Measurements from ENCODE around the gene TTC28. TPM values are rescaled to one million over a fixed set of nuclear protein-coding genes. Genes with fewer than 3 reads are reported as not detected.
"Not testable (repeated sequence)": the region's sequence is repeated elsewhere in the genome, so short reads cannot be mapped to it uniquely, and the experiment has no call there.

TTC28 gene
- polyA plus RNA-seq, 3 donors from 2014 or later = 0.03 to 0.65 TPM; not detected in 1

GRCh38 chr22:28237112-28237511 lies 442.5 kb downstream of the TTC28 start:
- no peaks in the 10 kb centered on the region for H3K36me3 Mint-ChIP-seq
- no peak overlapping the region for H3K4me3 Mint-ChIP-seq
- H3K27ac Mint-ChIP-seq = no peak overlapping the region
- no peak for DNase-seq
- no peaks in the 10 kb centered on the region for H3K4me1 Mint-ChIP-seq
- peaks cover 0 to 9% (median 6%) of the 10 kb centered on the region in 3 donors for H3K27me3 Mint-ChIP-seq (ENCODE audit: low read depth in 3 of 3)
- H3K9me3 Mint-ChIP-seq = no peaks in the 10 kb centered on the region

DNA sequence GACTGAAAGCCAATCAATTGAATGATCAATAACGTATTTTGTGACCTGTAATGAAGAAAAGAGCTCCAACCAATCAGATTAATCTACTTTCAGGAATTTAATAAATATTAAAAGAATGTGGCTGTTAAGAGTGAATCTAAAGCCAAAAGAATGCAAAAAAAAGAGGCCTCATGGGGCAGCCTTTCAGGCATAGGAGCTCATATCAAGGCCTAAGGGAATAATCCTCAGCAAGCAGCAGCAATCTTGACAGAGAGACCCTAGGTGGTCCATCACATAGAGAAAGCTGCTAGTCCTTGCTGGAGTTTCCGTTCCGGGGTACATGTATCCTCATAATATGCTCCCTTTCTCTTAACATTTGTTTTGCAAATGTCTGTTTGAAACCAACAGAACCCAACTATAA lies 447.4 kb downstream of the TTC28 start:
- no peak for DNase-seq
- Mint-ChIP-seq H3K9me3 (no peaks in the 10 kb centered on the region), H3K36me3 (no peaks in the 10 kb centered on the region), H3K27ac (no peak overlapping the region), H3K4me1 (no peaks in the 10 kb centered on the region), H3K27me3 (ENCODE audit: low read depth in 3 of 3) (peaks cover 0 to 6% (median 3%) of the 10 kb centered on the region in 3 donors), H3K4me3 (no peak overlapping the region)

DNA sequence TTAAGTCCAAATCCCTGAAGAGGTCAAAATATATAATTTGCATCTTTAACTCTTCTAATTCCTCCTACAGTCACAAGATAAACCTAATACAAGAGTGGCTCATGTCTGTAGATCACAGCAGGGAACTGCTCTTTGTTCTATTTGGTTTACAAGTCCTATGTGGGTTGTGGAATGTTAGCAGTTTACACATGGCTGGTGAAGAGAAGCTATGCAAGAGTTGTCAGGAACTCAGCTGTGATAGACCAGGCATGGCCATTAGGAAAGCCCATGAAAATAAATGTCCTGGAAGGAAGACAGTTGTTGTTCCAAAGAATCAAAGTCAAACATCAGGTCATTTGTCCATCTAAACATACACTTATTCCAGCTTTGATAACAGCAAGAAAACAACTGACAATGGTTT lies 448.2 kb downstream of the TTC28 start:
- Mint-ChIP-seq H3K4me3 (no peak overlapping the region), H3K36me3 (no peaks in the 10 kb centered on the region), H3K4me1 (no peaks in the 10 kb centered on the region), H3K27me3 (ENCODE audit: low read depth in 3 of 3) (peaks cover 0 to 6% (median 3%) of the 10 kb centered on the region in 3 donors), H3K9me3 (no peaks in the 10 kb centered on the region), H3K27ac (no peak overlapping the region)
- no peak for DNase-seq

DNA sequence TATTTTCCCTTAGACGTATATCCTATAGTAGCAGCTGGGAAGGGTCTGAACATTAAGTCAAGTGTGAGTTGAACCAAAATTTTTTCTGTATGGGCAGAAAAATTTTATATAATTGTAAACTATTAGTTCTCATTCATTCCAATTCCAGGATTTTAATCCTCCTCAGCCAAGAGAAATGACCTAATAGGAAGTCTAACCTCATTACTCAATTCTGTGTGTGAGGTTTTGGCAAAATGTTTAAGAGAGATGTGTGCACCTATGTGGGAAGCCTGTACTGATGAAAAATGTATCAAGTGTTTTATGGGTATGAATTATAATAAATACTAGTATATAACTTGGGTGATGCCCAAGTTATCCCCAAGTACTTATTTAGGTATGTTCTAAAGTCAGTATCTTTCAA lies 449.0 kb downstream of the TTC28 start:
- Mint-ChIP-seq H3K4me1 (no peaks in the 10 kb centered on the region), H3K27ac (no peak overlapping the region), H3K4me3 (no peak overlapping the region), H3K36me3 (no peaks in the 10 kb centered on the region), H3K27me3 (ENCODE audit: low read depth in 3 of 3) (peaks cover 0 to 3% (median 0%) of the 10 kb centered on the region in 3 donors), H3K9me3 (no peaks in the 10 kb centered on the region)
- no peak for DNase-seq

DNA sequence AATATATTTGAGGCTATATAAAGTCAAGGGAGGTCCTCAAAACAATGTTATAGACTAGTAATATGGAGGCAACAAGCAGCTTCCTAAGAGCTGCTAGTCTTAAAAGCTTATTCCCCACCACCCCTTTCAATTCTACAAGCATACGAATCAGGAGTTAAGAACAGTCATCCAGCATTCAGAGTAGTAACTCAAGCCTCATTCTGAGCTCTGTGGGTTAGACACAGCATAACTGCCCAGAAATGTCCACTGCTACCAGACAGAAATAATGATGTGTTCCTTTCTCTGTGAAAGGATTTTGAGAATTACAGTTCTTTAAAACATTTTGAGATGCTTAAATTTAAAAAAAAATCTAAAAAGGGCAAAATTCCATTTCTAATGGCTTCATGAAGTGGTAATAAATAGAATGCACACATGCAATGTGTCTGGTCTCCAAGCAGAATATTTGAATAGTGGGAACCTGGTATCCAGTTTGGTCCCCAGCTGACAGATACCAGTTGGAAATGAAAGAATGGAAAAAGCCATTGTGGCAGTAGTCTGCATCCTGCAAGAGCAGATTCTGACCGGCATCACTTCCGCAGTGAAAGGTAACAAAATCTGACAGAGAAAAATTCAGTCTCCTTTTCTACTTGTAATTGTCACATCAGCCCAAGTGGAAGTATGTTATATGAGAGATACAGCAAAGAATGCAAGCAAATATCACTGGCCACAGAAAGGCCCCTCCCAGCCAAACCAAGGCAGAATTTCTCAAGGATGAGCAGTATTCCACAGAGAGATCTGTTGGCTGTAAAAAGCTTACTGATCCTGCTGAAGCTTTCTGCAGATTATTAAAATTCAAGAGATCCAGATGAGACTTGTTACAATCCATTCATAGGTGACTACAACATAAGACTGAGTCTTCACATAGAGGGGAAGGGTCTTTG lies 449.8 kb downstream of the TTC28 start:
- Mint-ChIP-seq H3K27me3 (ENCODE audit: low read depth in 3 of 3) (peaks cover 0 to 4% (median 1%) of the 10 kb centered on the region in 3 donors), H3K9me3 (no peaks in the 10 kb centered on the region), H3K27ac (no peak overlapping the region), H3K4me1 (no peaks in the 10 kb centered on the region), H3K4me3 (no peak overlapping the region), H3K36me3 (no peaks in the 10 kb centered on the region)
- no peak for DNase-seq

- H3K36me3 Mint-ChIP-seq = no peaks in the 10 kb centered on the region
- no peaks in the 10 kb centered on the region for H3K4me1 Mint-ChIP-seq
- DNase-seq = no peak
- H3K4me3 Mint-ChIP-seq = no peak overlapping the region
- no peaks in the 10 kb centered on the region for H3K9me3 Mint-ChIP-seq
- peaks cover 0 to 8% (median 1%) of the 10 kb centered on the region in 3 donors for H3K27me3 Mint-ChIP-seq (ENCODE audit: low read depth in 3 of 3)
- no peak overlapping the region for H3K27ac Mint-ChIP-seq
Observed at GRCh38 chr22:28223826-28224225, 455.8 kb downstream of the TTC28 start.

DNA sequence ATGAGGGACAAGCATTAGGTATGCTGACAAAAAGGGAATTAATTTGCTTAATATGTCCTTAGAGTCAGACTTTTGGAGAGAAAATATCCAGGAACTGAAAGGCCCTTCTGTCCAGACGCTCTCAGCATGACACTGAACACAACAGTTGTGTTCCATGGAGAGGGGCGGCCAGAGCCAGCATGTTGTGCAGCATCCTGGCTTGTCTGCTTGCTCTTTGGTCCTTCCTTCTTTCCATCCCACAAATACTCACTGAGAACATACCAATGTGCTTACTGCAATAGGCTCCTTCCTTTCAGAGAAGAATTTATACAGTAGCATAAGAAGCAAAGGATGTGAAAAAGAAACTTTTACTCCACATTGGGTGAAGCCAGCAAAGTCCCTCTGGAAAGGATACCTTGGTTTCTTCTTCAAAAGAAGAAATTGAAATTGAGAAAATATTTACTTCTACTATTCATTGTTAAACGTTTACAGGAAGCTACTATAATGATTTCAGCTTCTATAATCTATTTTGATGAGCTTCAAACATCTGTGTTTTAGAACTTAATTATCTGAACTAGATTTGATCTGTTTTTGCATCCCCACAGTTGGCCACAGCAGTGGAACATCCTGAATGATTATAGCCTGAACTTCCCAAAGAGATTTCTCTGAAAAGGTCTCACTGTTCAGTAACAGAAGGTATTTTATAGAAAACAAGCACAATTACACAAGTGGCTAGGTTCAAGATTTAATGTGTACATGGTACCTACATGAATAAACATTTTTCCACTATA lies 456.5 kb downstream of the TTC28 start:
- H3K4me1 Mint-ChIP-seq = no peaks in the 10 kb centered on the region
- no peak overlapping the region for H3K4me3 Mint-ChIP-seq
- H3K9me3 Mint-ChIP-seq = no peaks in the 10 kb centered on the region
- DNase-seq = no peak
- H3K27me3 Mint-ChIP-seq (ENCODE audit: low read depth in 3 of 3) = peaks cover 0 to 8% (median 1%) of the 10 kb centered on the region in 3 donors
- no peak overlapping the region for H3K27ac Mint-ChIP-seq
- no peaks in the 10 kb centered on the region for H3K36me3 Mint-ChIP-seq

- DNase-seq = no peak
- no peaks in the 10 kb centered on the region for H3K9me3 Mint-ChIP-seq
- H3K4me3 Mint-ChIP-seq = no peak overlapping the region
- peaks cover 0 to 5% (median 1%) of the 10 kb centered on the region in 3 donors for H3K27me3 Mint-ChIP-seq (ENCODE audit: low read depth in 3 of 3)
- H3K27ac Mint-ChIP-seq = no peak overlapping the region
- H3K36me3 Mint-ChIP-seq = no peaks in the 10 kb centered on the region
- H3K4me1 Mint-ChIP-seq = no peaks in the 10 kb centered on the region
Observed at GRCh38 chr22:28222571-28222970, 457.1 kb downstream of the TTC28 start.

GRCh38 chr22:28222052-28222451 lies 457.6 kb downstream of the TTC28 start:
- H3K4me1 Mint-ChIP-seq = no peaks in the 10 kb centered on the region
- no peaks in the 10 kb centered on the region for H3K9me3 Mint-ChIP-seq
- peaks cover 1 to 5% (median 2%) of the 10 kb centered on the region in 3 donors for H3K27me3 Mint-ChIP-seq (ENCODE audit: low read depth in 3 of 3)
- no peak for DNase-seq
- H3K36me3 Mint-ChIP-seq = no peaks in the 10 kb centered on the region
- H3K27ac Mint-ChIP-seq = no peak overlapping the region
- H3K4me3 Mint-ChIP-seq = no peak overlapping the region

DNA sequence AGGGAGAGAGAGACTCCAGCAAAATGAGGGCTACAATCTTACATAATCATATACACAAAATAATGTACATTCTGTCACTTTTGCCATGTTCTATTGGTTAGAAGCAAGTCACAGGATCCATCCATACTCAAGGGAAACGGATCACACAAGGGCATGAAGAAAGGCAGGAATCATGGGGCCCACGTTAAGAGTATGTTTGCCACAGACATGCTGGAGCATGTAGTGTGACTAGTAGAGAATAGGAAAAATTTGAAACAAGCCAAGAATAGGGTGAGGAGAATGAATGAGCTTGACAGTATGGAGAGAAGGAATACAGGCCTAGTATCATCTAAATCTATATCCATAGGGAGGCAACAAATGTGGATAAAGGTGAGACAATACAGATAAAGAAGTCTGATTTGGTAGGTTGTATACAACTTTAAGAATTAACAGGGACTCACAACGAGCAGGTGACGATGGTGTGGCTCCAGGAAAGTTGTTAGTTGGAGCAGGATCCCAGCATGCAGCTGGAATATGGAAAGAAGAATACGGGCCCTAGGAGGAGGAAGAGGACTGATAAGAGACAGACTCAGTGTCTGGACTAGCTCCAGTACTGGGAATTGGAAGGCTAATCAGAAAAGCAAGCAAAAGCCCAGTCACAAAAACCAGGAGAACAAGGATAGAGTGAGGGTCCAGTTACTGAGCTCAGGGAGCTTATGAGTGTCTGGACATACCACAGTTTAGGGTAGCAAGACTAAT lies 458.8 kb downstream of the TTC28 start:
- Mint-ChIP-seq H3K27me3 (ENCODE audit: low read depth in 3 of 3) (peaks cover 1 to 5% (median 3%) of the 10 kb centered on the region in 3 donors), H3K36me3 (no peaks in the 10 kb centered on the region), H3K9me3 (no peaks in the 10 kb centered on the region), H3K27ac (no peak overlapping the region), H3K4me1 (no peaks in the 10 kb centered on the region), H3K4me3 (no peak overlapping the region)
- DNase-seq = no peak

- H3K4me3 Mint-ChIP-seq = no peak overlapping the region
- no peaks in the 10 kb centered on the region for H3K4me1 Mint-ChIP-seq
- H3K9me3 Mint-ChIP-seq = peaks cover 0 to 3% (median 0%) of the 10 kb centered on the region in 6 donors
- H3K27me3 Mint-ChIP-seq (ENCODE audit: low read depth in 3 of 3) = peaks cover 0 to 3% (median 3%) of the 10 kb centered on the region in 3 donors
- H3K36me3 Mint-ChIP-seq = no peaks in the 10 kb centered on the region
- DNase-seq = no peak
- no peak overlapping the region for H3K27ac Mint-ChIP-seq
Observed at GRCh38 chr22:28217277-28217676, 462.4 kb downstream of the TTC28 start.

GRCh38 chr22:28214750-28215149 lies 464.9 kb downstream of the TTC28 start:
- not testable (repeated sequence) for H3K4me1 Mint-ChIP-seq; H3K4me3 Mint-ChIP-seq; DNase-seq; H3K27me3 Mint-ChIP-seq (ENCODE audit: low read depth in 3 of 3); H3K36me3 Mint-ChIP-seq; H3K27ac Mint-ChIP-seq
- peaks cover 0 to 11% (median 5%) of the 10 kb centered on the region in 6 donors for H3K9me3 Mint-ChIP-seq

- H3K27me3 Mint-ChIP-seq (ENCODE audit: low read depth in 3 of 3); H3K4me3 Mint-ChIP-seq; DNase-seq; H3K36me3 Mint-ChIP-seq; H3K27ac Mint-ChIP-seq; H3K4me1 Mint-ChIP-seq: not testable (repeated sequence)
- H3K9me3 Mint-ChIP-seq = peaks cover 0 to 11% (median 3%) of the 10 kb centered on the region in 6 donors
Observed at GRCh38 chr22:28209457-28209856, 470.2 kb downstream of the TTC28 start.

- no peak for DNase-seq
- peaks cover 0 to 11% (median 3%) of the 10 kb centered on the region in 6 donors for H3K9me3 Mint-ChIP-seq
- no peaks in the 10 kb centered on the region for H3K4me1 Mint-ChIP-seq
- H3K36me3 Mint-ChIP-seq = no peaks in the 10 kb centered on the region
- no peak overlapping the region for H3K27ac Mint-ChIP-seq
- H3K4me3 Mint-ChIP-seq = no peak overlapping the region
- peaks cover 0 to 7% (median 0%) of the 10 kb centered on the region in 3 donors for H3K27me3 Mint-ChIP-seq (ENCODE audit: low read depth in 3 of 3)
Observed at GRCh38 chr22:28208787-28209186, 470.9 kb downstream of the TTC28 start.
